H9 (cell line): ENCODE results near the gene FHOD3. TPM values are rescaled to one million over a fixed set of nuclear protein-coding genes. Genes with fewer than 3 reads are reported as not detected.

ENCODE experiments used
- DNase-seq: peaks from one replicate; pipeline ENCODE4 v3.0.0-alpha.2; 2017
- H2AFZ ChIP-seq: one replicate; pipeline ENCODE4 v1.6.1; 2013; ENCODE audit warnings: mild to moderate bottlenecking, low read length, control low read depth, moderate library complexity
- H2AK5ac ChIP-seq: 2 replicates; pipeline ENCODE4 v1.6.1; 2013; ENCODE audit warnings: low read length, control low read depth, mixed read lengths; ENCODE audit not compliant: insufficient read length
- H2BK120ac ChIP-seq: one replicate; pipeline ENCODE4 v1.6.1; 2013; ENCODE audit warnings: low read depth, mild to moderate bottlenecking, low read length, control low read depth, inconsistent platforms; ENCODE audit not compliant: poor library complexity, severe bottlenecking
- H2BK12ac ChIP-seq: 2 replicates; pipeline ENCODE4 v1.6.1; 2013; ENCODE audit warnings: low read length, control low read depth, mixed read lengths, low read depth; ENCODE audit not compliant: insufficient read length
- H2BK15ac ChIP-seq: 2 replicates; pipeline ENCODE4 v1.6.1; 2013; ENCODE audit warnings: low read depth, low read length, control low read depth
- H2BK20ac ChIP-seq: one replicate; pipeline ENCODE4 v1.6.1; 2013; ENCODE audit warnings: low read depth, mild to moderate bottlenecking, low read length, control low read depth, inconsistent platforms; ENCODE audit not compliant: poor library complexity, severe bottlenecking
- H2BK5ac ChIP-seq: 2 replicates; pipeline ENCODE4 v1.6.1; 2013; ENCODE audit warnings: low read length, control low read depth, mixed read lengths; ENCODE audit not compliant: insufficient read length
- H3K14ac ChIP-seq: 2 replicates; pipeline ENCODE4 v1.6.1; 2013; ENCODE audit warnings: low read length, control low read depth; ENCODE audit not compliant: insufficient read depth
- H3K18ac ChIP-seq: 2 replicates; pipeline ENCODE4 v1.6.1; 2013; ENCODE audit warnings: low read depth, mild to moderate bottlenecking, mixed read lengths, low read length, control low read depth; ENCODE audit not compliant: insufficient read length
- H3K23ac ChIP-seq: 2 replicates; pipeline ENCODE4 v1.6.1; 2013; ENCODE audit warnings: low read length, control low read depth, mixed read lengths, low read depth; ENCODE audit not compliant: insufficient read length
- H3K23me2 ChIP-seq: 2 replicates; pipeline ENCODE4 v1.6.1; 2013; ENCODE audit warnings: low read depth, mild to moderate bottlenecking, mixed read lengths, low read length, control low read depth; ENCODE audit not compliant: insufficient read length, poor library complexity, severe bottlenecking
- H3K27ac ChIP-seq: 2 replicates; pipeline ENCODE4 v1.5.1; 2013; ENCODE audit warnings: low read length, control low read depth, mixed read lengths, low read depth; ENCODE audit not compliant: insufficient read length
- H3K27me3 ChIP-seq: 2 replicates; pipeline ENCODE4 v1.6.1; 2013; ENCODE audit warnings: low read length, control low read depth, inconsistent platforms; ENCODE audit not compliant: insufficient read depth
- H3K4ac ChIP-seq: 2 replicates; pipeline ENCODE4 v1.6.1; 2013; ENCODE audit warnings: low read depth, mild to moderate bottlenecking, control low read depth, inconsistent platforms, low read length, moderate library complexity
- H3K4me1 ChIP-seq: 2 replicates; pipeline ENCODE4 v1.6.1; 2013; ENCODE audit warnings: low read length, control low read depth, inconsistent platforms; ENCODE audit not compliant: insufficient read depth
- H3K4me2 ChIP-seq: 2 replicates; pipeline ENCODE4 v1.6.1; 2013; ENCODE audit warnings: low read length, control low read depth, mixed read lengths; ENCODE audit not compliant: insufficient read length, insufficient read depth
- H3K56ac ChIP-seq: 2 replicates; pipeline ENCODE4 v1.6.1; 2013; ENCODE audit warnings: low read depth, mild to moderate bottlenecking, mixed read lengths, low read length, control low read depth; ENCODE audit not compliant: insufficient read length
- H3K79me1 ChIP-seq: 2 replicates; pipeline ENCODE4 v1.6.1; 2013; ENCODE audit warnings: low read depth, mild to moderate bottlenecking, moderate library complexity, low read length, control low read depth, inconsistent platforms; ENCODE audit not compliant: insufficient read depth, poor library complexity, severe bottlenecking
- H3K79me2 ChIP-seq: 2 replicates; pipeline ENCODE4 v1.6.1; 2013; ENCODE audit warnings: low read length, control low read depth, inconsistent platforms; ENCODE audit not compliant: insufficient read depth
- H3K9ac ChIP-seq: 2 replicates; pipeline ENCODE4 v1.6.1; 2013; ENCODE audit warnings: low read length, control low read depth, mixed read lengths; ENCODE audit not compliant: insufficient read length; ENCODE audit errors: extremely low read depth
- H3K9me3 ChIP-seq: one replicate; pipeline ENCODE4 v1.6.1; 2013; ENCODE audit warnings: low read depth, low read length, inconsistent platforms; ENCODE audit not compliant: control insufficient read depth
- H3T11ph ChIP-seq: one replicate; pipeline ENCODE4 v1.6.1; 2013; ENCODE audit warnings: mild to moderate bottlenecking, low read length, control low read depth, inconsistent platforms
- H4K20me1 ChIP-seq: one replicate; pipeline ENCODE4 v1.6.1; 2013; ENCODE audit not compliant: control insufficient read depth, insufficient read length, insufficient read depth
- H4K5ac ChIP-seq: 2 replicates; pipeline ENCODE4 v1.6.1; 2013; ENCODE audit warnings: low read depth, mild to moderate bottlenecking, mixed read lengths, low read length, control low read depth; ENCODE audit not compliant: insufficient read length
- H4K8ac ChIP-seq: replicated peaks from 2 replicates; pipeline ENCODE4 v1.6.1; 2013; ENCODE audit warnings: low read length, control low read depth, mixed read lengths, low read depth; ENCODE audit not compliant: insufficient read length
- H4K91ac ChIP-seq: 2 replicates; pipeline ENCODE4 v1.6.1; 2013; ENCODE audit warnings: low read depth, mild to moderate bottlenecking, moderate library complexity, mixed read lengths, low read length, control low read depth; ENCODE audit not compliant: insufficient read length
- H3K27ac Mint-ChIP-seq, 3 experiments: 2 replicates in 2 of 3; 3 replicates in 1 of 3; pipeline ENCODE4 v1.8.0; 2020 to 2021; ENCODE audit warnings: mixed read lengths in 3 of 3, mild to moderate bottlenecking in 1 of 3, moderate library complexity in 1 of 3
- H3K27me3 Mint-ChIP-seq: 2 replicates; pipeline ENCODE4 v1.8.0; 2021; ENCODE audit warnings: low read depth, mild to moderate bottlenecking, moderate library complexity, mixed read lengths
- H3K36me3 Mint-ChIP-seq, 3 experiments: 2 replicates in 2 of 3; 3 replicates in 1 of 3; pipeline ENCODE4 v1.8.0; 2020 to 2021; ENCODE audit warnings: low read depth in 3 of 3, mixed read lengths in 3 of 3; ENCODE audit not compliant: insufficient read depth in 1 of 3
- H3K4me1 Mint-ChIP-seq, 2 experiments: 2 replicates each; pipeline ENCODE4 v1.8.0; 2020; ENCODE audit warnings: mixed read lengths in 2 of 2
- H3K4me3 Mint-ChIP-seq, 2 experiments: 2 replicates in 1 of 2; 3 replicates in 1 of 2; pipeline ENCODE4 v1.8.0; 2020 to 2021; ENCODE audit warnings: mild to moderate bottlenecking in 2 of 2, mixed read lengths in 2 of 2, moderate library complexity in 1 of 2
- H3K9me3 Mint-ChIP-seq, 2 experiments: 2 replicates in 1 of 2; 3 replicates in 1 of 2; pipeline ENCODE4 v1.8.0; 2020; ENCODE audit warnings: mild to moderate bottlenecking in 2 of 2, mixed read lengths in 2 of 2, moderate library complexity in 1 of 2
- CTCF ChIP-seq: fragments of 200-600 bp; sonication (generic); conservative IDR thresholded peaks from 3 replicates; pipeline ENCODE4 v1.8.0; 2021; ENCODE audit warnings: antibody characterized with exemption, mild to moderate bottlenecking
- WGBS: extraction: QIAGEN DNeasy Blood & Tissue Kit; methylation state at CpG from one replicate; pipeline ENCODE4 v1.1.7; 2013; ENCODE audit warnings: missing lambda C conversion rate, low lambda C conversion rate, mixed read lengths; ENCODE audit not compliant: insufficient read length; ENCODE audit errors: extremely low coverage; 5-methylcytosine and 5-hydroxymethylcytosine counted together
- total RNA-seq: library from RNA; stranded (reverse); gene quantifications from 2 replicates; pipeline ENCODE4 v1.2.1, GENCODE V29; 2021

Gene FHOD3
- total RNA-seq, 1 experiment from 2014 or later, result 8.0 TPM

GRCh38 chr18:36424741-36425142 is 127.2 kb downstream of the FHOD3 start:
- TF ChIP-seq CTCF, result peak; percentile 33; the same call in 2 of the 3 replicates
- Mint-ChIP-seq H3K9me3 (no peaks in the 10 kb centered on the region), H3K4me1 (peaks cover 6 to 26% of the 10 kb centered on the region in 2 experiments), H3K27ac (no peak overlapping the region), H3K36me3 (no peaks in the 10 kb centered on the region; a peak in 1 of 7 replicates), H3K4me3 (no peak overlapping the region), H3K27me3 (no peaks in the 10 kb centered on the region)
- no peak overlapping the region for H2BK12ac ChIP-seq
- no peaks in the 10 kb centered on the region for H3K23me2 ChIP-seq
- no peak overlapping the region for H3K18ac ChIP-seq
- WGBS, result no CpG with 5 or more reads among the region's 4 CpGs
- H3K4ac ChIP-seq, result no peak overlapping the region
- H4K91ac ChIP-seq, result no peak overlapping the region
- no peak overlapping the region for H3K23ac ChIP-seq
- H2BK15ac ChIP-seq, result no peak overlapping the region
- no peak overlapping the region for H4K5ac ChIP-seq
- H3T11ph ChIP-seq, result no peak overlapping the region
- H3K4me2 ChIP-seq, result no peak overlapping the region
- H4K8ac ChIP-seq, result no peak overlapping the region
- DNase-seq, result no peak
- no peak overlapping the region for H3K9ac ChIP-seq
- no peaks in the 10 kb centered on the region for H3K79me1 ChIP-seq
- no peaks in the 10 kb centered on the region for H3K9me3 ChIP-seq
- no peak overlapping the region for H2BK20ac ChIP-seq
- H2BK120ac ChIP-seq, result no peak overlapping the region
- H2BK5ac ChIP-seq, result no peak overlapping the region
- H3K14ac ChIP-seq, result no peak overlapping the region
- no peak overlapping the region for H3K56ac ChIP-seq
- H4K20me1 ChIP-seq, result no peaks in the 10 kb centered on the region
- no peaks in the 10 kb centered on the region for H3K4me1 ChIP-seq
- no peaks in the 10 kb centered on the region for H3K79me2 ChIP-seq
- H3K27ac ChIP-seq, result no peak overlapping the region
- H2AFZ ChIP-seq, result no peak overlapping the region
- H2AK5ac ChIP-seq, result no peak overlapping the region
- H3K27me3 ChIP-seq, result no peaks in the 10 kb centered on the region
